ENCODE results near the gene CAMSAP3.

CAMSAP3 gene, protein sequence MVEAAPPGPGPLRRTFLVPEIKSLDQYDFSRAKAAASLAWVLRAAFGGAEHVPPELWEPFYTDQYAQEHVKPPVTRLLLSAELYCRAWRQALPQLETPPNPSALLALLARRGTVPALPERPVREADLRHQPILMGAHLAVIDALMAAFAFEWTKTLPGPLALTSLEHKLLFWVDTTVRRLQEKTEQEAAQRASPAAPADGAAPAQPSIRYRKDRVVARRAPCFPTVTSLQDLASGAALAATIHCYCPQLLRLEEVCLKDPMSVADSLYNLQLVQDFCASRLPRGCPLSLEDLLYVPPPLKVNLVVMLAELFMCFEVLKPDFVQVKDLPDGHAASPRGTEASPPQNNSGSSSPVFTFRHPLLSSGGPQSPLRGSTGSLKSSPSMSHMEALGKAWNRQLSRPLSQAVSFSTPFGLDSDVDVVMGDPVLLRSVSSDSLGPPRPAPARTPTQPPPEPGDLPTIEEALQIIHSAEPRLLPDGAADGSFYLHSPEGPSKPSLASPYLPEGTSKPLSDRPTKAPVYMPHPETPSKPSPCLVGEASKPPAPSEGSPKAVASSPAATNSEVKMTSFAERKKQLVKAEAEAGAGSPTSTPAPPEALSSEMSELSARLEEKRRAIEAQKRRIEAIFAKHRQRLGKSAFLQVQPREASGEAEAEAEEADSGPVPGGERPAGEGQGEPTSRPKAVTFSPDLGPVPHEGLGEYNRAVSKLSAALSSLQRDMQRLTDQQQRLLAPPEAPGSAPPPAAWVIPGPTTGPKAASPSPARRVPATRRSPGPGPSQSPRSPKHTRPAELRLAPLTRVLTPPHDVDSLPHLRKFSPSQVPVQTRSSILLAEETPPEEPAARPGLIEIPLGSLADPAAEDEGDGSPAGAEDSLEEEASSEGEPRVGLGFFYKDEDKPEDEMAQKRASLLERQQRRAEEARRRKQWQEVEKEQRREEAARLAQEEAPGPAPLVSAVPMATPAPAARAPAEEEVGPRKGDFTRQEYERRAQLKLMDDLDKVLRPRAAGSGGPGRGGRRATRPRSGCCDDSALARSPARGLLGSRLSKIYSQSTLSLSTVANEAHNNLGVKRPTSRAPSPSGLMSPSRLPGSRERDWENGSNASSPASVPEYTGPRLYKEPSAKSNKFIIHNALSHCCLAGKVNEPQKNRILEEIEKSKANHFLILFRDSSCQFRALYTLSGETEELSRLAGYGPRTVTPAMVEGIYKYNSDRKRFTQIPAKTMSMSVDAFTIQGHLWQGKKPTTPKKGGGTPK

GRCh38 chr19:7595466-7596133, at the start of gene CAMSAP3:
Gene CAMSAP3, plus strand, starts transcription at chr19:7595863. Its CDS starts 140 bp downstream, at chr19:7596003.
- DNase-seq, result no peak

DNA sequence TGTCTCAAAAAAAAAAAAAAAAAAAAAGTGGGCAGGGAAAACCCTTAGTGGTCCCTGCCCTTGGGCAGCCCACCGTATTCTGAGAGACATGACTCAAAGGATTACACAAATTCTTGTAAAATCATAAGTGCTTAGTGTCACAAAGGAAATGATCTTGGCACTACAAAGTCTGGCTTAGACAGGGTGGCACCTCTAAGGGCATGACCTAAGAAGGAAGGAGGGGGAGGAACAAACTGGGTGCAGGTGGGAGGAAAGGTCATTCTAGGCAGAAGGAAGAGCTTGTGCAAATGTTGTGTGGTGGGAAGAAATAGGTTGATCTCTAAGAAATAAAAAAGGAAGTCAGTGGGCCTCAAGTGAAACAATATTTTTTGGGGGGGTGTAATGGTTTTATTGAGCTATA, 49.8 kb upstream of the CAMSAP3 start:
- no peak for DNase-seq

- no peak for DNase-seq
Observed at GRCh38 chr19:7547159-7547558, 48.5 kb upstream of the CAMSAP3 start.

DNA sequence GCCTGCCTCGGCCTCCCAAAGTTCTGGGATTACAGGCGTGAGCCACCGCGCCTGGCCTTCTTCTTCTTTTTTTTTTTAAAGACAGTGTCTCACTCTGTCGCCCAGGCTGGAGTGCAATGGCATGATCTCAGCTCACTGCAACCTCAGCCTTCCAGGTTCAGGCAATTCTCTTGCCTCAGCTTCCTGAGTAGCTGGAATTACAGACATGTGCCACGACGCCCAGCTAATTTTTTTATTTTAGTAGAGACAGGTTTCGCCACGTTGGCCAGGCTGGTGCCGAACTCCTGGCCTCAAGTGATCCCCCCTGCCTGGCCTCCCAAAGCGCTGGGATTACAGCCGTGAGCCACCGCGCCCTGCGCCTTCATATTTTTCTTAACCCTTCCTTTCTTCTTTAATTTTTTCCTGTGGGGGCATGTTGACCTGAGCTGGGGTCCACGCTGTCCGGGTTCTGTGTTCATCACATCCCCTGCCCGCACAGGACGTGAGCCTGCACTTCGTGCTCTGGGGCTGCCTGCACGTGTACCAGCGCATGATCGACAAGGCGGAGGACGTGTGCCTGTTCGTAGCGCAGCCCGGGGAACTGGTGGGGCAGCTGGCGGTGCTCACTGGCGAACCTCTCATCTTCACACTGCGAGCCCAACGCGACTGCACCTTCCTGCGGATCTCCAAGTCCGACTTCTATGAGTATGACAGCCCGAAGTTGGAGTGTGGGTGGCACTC, 46.1 kb upstream of the CAMSAP3 start:
- DNase-seq, result no peak

GRCh38 chr19:7550169-7550770, 45.4 kb upstream of the CAMSAP3 start:
- DNase-seq, result no peak

GRCh38 chr19:7550987-7551761, 44.5 kb upstream of the CAMSAP3 start:
- peak; percentile 47 for DNase-seq

GRCh38 chr19:7552781-7553180, 42.9 kb upstream of the CAMSAP3 start:
- no peak for DNase-seq

DNA sequence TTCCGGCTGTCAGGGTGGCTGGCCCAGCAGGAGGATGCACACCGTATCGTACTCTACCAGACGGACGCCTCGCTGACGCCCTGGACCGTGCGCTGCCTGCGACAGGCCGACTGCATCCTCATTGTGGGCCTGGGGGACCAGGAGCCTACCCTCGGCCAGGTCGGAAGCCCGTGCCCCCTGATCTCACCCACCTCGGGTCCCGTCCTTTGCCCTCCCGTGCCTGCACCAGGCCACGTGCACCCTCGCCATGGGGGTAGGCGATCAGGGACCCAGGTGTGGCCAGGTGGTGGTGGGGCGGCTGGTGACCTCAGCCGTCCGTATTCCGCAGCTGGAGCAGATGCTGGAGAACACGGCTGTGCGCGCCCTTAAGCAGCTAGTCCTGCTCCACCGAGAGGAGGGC, 41.1 kb upstream of the CAMSAP3 start:
- DNase-seq, result no peak

- no peak for DNase-seq
Observed at GRCh38 chr19:7554990-7555864, 40.4 kb upstream of the CAMSAP3 start.

DNA sequence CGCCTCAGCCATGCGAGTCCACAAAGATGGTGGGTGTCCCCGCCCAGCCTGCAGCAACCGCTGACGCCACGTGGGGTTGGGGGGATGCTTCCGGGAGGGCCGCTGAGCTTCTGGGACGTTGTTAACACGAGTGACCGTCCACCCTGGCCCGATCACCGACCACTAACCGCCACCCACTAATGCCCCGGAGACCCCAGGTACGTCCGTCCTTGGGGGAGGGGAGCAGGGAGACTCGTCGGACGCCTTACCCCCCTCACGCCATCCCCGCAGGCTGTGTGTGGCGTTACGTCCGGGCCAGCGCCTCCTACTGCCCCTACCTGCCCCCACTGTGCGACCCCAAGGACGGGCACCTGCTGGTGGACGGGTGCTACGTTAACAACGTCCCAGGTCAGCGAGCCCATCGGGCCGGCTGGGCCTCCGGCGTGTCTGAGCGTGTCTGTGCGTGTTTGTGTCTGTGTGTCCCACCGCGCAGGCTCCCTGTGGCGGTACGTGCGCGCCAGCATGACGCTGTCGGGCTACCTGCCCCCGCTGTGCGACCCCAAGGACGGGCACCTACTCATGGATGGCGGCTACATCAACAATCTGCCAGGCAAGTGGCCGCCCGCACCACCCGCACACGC, 38.9 kb upstream of the CAMSAP3 start:
- DNase-seq, result no peak

GRCh38 chr19:7558667-7559066, 37.0 kb upstream of the CAMSAP3 start:
- DNase-seq, result no peak

GRCh38 chr19:7559102-7559501, 36.6 kb upstream of the CAMSAP3 start:
- DNase-seq, result no peak

- DNase-seq, result no peak
Observed at GRCh38 chr19:7560255-7560654, 35.4 kb upstream of the CAMSAP3 start.

GRCh38 chr19:7561325-7561724, 34.3 kb upstream of the CAMSAP3 start:
- DNase-seq, result no peak

- DNase-seq, result no peak
Observed at GRCh38 chr19:7562646-7563393, 32.8 kb upstream of the CAMSAP3 start.

DNA sequence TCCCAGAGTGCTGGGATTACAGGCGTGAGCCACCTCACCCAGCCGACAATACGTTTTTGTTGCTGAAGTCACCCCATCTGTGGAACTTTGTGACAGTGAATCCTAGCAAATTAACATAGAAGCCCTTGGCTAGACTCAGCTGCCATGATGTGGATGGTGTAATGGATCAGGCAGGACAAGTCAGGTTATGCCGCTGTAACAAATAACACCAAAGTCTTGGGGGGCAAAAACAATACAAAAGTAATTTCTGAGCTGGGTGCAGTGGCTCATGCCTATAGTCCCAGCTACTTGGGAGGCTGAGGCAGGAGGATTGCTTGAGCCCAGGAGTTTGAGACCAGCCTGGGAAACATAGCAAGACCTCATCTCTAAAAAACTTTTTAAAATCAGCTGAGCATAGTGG, 30.8 kb upstream of the CAMSAP3 start:
- no peak for DNase-seq

- DNase-seq, result no peak
Observed at GRCh38 chr19:7565332-7565731, 30.3 kb upstream of the CAMSAP3 start.

DNA sequence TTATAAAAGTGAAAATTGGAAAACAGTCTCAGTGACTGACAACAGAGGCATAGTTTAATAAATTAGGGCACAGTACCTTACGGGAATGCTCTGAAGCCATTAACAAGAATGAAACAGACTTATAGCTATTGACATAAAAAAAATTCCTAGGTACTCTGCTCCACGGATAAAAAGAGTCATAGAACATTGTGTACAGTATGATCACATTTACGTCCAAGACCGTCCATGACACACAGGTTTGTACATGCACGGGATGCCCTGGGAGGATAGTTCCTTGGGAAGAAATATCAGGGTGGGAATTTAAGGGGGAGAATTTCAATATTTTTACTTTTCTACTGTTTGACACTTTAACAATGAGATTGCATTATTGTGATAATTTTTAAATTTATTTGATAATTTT, 24.9 kb upstream of the CAMSAP3 start:
- DNase-seq, result no peak
